Spleen (tissue), 7 donors: ENCODE measurements around the gene TBL1X.

ENCODE experiments used
- CTCF ChIP-seq, 11 experiments: fragments of 200-600 bp in 7 of 11; fragments of 450-650 bp in 4 of 11; sonication (generic) in 4 of 11; IDR thresholded peaks in 8 of 11; conservative IDR thresholded peaks in 3 of 11; 1 replicate in 7 of 11; 2 replicates in 4 of 11; pipeline versions ENCODE4 v1.4.0 to v1.8.0; 2016 to 2021; ENCODE audit warnings: antibody characterized with exemption in 11 of 11, inconsistent platforms in 4 of 11, mild to moderate bottlenecking in 1 of 11
- POLR2A ChIP-seq, 3 donors: fragments of 450-650 bp; IDR thresholded peaks; one replicate each; pipeline ENCODE4 v1.5.1; 2017; ENCODE audit warnings: antibody characterized with exemption in 3 of 3, mild to moderate bottlenecking in 1 of 3
- POLR2AphosphoS5 ChIP-seq, 3 donors: sonication (generic); formaldehyde crosslinking; IDR thresholded peaks; one replicate each; pipeline ENCODE4 v1.5.1; 2017; ENCODE audit warnings: antibody characterized with exemption in 3 of 3
- donor health status: DM: no; HTN: no; CAD: no; lungs with moderate emphysema.
- donor health status: DM: no; HTN: no; CAD: no.
- donor health status: DM: no; HTN: no; CAD: no.

- TF ChIP-seq CTCF (IDR thresholded peaks at IDR 0.05 in 8 of 11, conservative IDR thresholded peaks at IDR 0.05 in 3 of 11) (no peak), POLR2A (IDR thresholded peaks at IDR 0.05) (no peak), POLR2AphosphoS5 (IDR thresholded peaks at IDR 0.05) (no peak)
Measured at GRCh38 chrX:9473708-9474107, 8.8 kb downstream of the TBL1X start.
